NCI-H2196 treated with DMSO at 0.1 percent for 48 hours (cell line): ENCODE data around the gene ACCSL.

Experiments
- DNase-seq: peaks from one replicate; lab custom pipeline; 2025; ENCODE audit not compliant: unreplicated experiment; lab: John Stamatoyannopoulos, UW

The ACCSL gene

GRCh38 chr11:44047931-44048431 is at the start of gene ACCSL:
Gene ACCSL, plus strand, starts transcription at chr11:44047981. Its CDS starts 56 bp downstream, at chr11:44048037.
- no peak for DNase-seq

DNA sequence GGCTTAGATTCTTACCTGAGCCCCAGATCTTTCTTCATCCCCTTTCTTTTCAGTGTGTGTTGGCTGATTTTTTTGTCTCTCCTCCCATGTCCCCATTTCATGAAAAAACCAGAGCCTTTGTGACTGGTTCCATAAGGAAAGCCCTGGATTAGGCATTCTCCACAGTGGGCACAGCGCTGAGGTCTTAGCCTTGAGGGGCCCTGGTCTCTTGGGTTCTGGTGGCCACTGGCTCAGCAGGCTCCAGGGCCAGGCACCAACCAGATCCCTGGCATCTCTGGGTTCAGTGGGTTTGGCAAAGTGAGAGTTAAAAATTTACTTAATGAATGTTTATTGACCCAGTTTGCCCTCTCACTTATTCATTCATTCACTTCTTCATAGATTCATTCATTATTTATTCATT is 49.5 kb upstream of the ACCSL start:
- no peak for DNase-seq

DNA sequence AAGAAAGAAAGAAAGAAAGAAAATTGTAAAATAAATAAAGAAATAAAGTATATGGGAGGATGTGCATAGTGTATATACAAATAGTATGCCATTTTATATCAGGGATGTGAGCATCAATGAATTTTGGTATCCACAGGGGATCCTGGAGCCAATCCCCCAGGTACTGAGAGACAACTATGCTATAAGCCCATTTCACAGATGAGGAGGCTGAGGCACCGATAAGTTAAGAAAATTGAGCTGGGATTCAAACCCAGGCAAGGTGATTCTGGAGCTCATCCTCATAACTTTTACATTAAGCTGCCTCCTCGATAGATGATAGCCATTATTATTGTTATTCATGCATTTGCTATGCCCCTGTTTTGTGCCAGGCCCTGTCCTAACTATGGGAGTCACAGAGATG is 47.0 kb upstream of the ACCSL start:
- DNase-seq = no peak

DNA sequence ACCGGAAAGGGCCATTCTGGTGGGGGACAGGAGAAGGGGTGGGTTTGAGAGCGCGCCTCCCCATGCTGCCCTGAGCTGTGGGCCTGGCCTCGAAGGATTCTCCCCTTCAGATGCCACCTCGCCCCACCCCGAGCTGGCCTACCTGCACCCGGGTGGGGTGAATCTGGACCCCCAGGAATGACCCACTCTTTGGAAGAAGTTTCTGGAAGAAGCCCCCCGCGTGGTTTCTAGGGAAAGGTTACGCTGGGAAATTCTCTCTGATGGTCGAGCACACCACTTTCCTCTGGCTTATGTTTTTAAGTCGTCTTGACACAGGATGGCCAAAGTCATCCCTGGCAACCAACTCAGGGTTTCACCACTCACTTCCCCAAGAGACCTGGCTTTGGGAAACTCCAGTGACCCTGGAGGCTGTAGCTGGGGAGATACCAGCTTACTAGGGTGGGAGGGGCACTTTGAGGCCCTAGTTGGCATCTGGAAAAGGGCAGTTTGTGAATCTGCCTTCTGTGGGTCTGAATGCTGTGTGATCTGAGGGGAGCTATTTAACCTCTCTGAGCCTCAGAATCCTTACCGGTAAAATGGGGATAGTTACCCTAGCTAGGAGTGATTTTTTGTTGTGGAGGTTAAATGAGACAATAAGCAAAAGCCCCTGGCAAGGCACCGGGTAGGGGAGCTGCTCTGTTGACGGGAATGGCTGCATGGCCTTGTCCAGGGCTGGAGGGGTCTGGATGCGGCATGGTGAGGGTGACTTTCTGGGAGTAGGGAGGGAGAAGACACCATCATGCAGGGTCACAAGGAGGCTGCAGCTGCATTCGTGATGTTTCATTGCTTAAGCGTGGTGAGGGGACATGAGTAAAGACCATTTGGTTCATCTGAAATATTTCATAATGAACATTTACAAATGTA is 45.3 kb upstream of the ACCSL start:
- DNase-seq = no peak

- no peak for DNase-seq
Observed at GRCh38 chr11:44003736-44004451, 43.9 kb upstream of the ACCSL start.

DNA sequence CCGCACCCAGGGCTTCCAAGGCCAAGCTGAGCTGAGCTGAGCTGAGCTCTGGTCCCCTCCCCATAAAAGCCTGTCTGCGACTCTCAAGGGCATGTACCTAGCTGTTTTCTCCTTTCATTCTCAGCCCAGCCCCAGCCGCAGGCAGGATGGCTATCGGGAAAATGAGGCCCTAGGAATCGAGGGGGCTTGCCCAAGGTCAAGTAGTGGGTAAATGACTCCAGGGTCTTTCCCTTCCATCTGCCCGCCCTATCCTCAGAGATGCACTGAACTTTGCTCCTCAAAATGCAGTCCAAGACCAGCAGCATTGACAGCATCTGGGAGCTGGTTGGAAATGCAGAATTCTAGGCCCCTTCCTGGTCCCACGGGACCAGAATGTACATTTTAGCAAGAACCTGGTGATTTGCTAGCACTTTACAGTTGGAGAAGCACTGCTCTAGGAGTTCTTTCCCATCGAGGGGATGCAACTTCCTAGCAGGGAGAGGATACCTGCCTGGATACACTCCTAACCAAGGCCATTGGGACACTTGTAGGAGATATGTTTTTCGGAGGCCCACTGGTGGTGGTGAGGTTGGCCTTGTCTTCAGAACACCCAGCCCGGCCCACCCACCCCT is 43.2 kb upstream of the ACCSL start:
- DNase-seq = no peak

- DNase-seq = no peak
Observed at GRCh38 chr11:44005063-44005701, 42.6 kb upstream of the ACCSL start.

- no peak for DNase-seq
Observed at GRCh38 chr11:44005956-44006355, 41.8 kb upstream of the ACCSL start.

DNA sequence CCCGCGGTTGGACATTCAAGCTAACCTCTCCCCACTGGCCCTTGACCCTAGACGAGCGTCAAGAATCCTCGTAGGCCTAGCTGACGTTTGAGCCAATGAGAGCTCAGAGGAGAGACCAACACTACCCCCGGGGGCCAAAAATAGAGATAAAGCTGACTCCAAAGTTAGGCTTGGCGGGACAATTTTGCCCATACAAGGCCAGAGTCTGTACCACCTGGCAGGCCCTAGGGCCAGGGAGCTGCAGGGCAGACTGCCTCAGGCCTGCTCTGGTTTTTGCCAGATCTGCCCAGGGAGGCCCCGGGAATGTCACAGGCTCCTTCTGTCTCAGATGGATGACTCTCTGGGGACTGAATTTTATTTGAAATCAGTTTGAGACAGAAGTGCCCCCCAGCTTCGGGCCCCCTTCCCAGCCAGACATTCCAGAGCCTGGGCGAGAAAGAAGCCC is 40.8 kb upstream of the ACCSL start:
- DNase-seq = no peak

- no peak for DNase-seq
Observed at GRCh38 chr11:44007481-44008087, 40.2 kb upstream of the ACCSL start.

DNA sequence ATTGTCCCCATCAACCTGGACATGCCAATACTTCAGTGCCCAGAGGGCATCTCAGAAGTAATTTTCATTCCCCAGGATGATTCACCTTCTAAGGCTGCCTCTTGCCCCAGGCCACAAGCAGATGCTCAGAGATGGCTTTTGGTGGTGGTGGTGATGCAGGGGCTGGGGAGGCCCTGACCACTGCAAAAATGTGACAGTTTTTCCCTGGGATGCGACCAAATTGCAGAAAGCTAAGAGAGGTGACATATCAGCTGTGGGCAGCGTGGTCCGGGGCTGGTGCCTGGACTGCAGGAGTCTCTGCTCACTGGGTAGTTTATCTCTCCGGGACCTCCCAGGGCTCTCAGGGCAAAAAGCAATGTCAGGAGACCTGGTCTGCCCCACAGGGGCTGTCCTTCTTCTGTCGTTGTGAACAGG is 39.7 kb upstream of the ACCSL start:
- no peak for DNase-seq

GRCh38 chr11:44008698-44009097 is 39.1 kb upstream of the ACCSL start:
- DNase-seq = no peak

- no peak for DNase-seq
Observed at GRCh38 chr11:44010789-44011251, 37.0 kb upstream of the ACCSL start.

DNA sequence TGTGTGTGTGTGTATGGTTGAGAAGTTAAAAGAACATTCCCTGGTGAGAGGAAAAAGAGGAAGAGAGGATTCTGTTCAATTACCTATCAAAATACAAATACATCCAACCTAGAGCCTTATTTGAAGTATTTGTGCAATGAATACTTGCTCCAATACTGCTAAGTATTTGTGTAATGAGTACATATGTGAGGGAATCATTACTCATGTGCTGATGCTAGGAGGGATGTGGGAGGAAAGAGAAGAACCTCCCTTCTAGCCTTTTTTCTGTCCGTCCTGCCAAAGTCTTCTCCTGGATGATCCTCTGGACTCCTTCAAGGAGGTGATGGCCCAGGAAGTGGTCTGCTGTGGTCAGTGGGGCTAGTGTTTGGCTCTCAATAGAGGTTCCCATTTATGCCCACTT is 36.0 kb upstream of the ACCSL start:
- no peak for DNase-seq

GRCh38 chr11:44014968-44015623 is 32.7 kb upstream of the ACCSL start:
- DNase-seq = no peak

- no peak for DNase-seq
Observed at GRCh38 chr11:44015624-44016007, 32.2 kb upstream of the ACCSL start.

DNA sequence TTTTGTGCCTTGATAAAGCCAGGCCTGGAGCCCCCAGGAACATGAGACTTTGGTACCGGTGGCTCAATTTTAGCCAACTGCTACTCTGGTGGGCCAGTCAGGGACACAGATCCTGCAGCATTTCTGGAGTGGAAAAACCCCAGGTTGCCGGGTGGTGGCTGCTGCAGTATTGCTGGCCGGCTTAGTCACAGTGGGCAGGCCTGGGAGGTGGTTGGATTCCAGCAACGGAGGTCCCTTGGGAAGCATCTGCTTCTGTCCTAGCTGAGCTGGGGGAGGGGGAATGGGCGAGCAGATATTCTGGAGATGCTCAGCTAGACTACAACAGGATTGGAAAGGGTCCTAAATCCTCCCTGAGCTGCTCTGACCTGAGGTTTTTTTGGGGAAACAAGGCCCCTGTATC is 31.6 kb upstream of the ACCSL start:
- no peak for DNase-seq

GRCh38 chr11:44016546-44017442 is 31.0 kb upstream of the ACCSL start:
- no peak for DNase-seq
